K562 (cell line): ENCODE data around the gene MPG. TPM values are rescaled to one million over a fixed set of nuclear protein-coding genes. Genes with fewer than 3 reads are reported as not detected.
A peak's percentile ranks its signal among the peaks of the same experiment; 100 is the strongest.

Source experiments
- ATAC-seq: fragments of 200-7000 bp; cut with Tn5 transposase; 3 replicates; pipeline ENCODE4 v1.9.1; 2020; ENCODE audit warnings: moderate library complexity
- BruUV-seq: library from RNA; stranded (reverse); fragments of 400-500 nt; replicated peaks from 2 replicates; lab custom pipeline; 2021; lab: Mats Ljungman, UMichigan
- CTCF ChIA-PET: fragments of 300-600 bp; formaldehyde crosslinking; extraction: SDS; loops from one replicate; lab custom pipeline; 2021; ENCODE audit warnings: low intra/inter-chr PET ratio; lab: Yijun Ruan, JAX
- POLR2A ChIA-PET: fragments of 300-600, 350-650 bp; sonication (Branson Sonifier 250); formaldehyde crosslinking; extraction: SDS; loops from one replicate; lab custom pipeline; 2021; ENCODE audit warnings: antibody characterized with exemption, inconsistent platforms; lab: Yijun Ruan, JAX
- DNase-seq, 4 experiments: peaks; one replicate each; pipeline versions ENCODE4 v3.0.0 to v3.0.0-alpha.2; 2011 to 2018; ENCODE audit warnings: low spot score in 3 of 4, mixed read lengths in 3 of 4; ENCODE audit errors: extremely low read depth in 1 of 4
- FAIRE-seq: peaks from 2 replicates; lab custom pipeline; 2011; peaks lifted over from hg19 to GRCh38; lab: Jason Lieb, UNC
- H2AFZ ChIP-seq: 2 replicates; pipeline ENCODE4 v1.6.0; 2011; ENCODE audit warnings: low read depth, low read length, control low read depth, inconsistent platforms
- H3K27ac ChIP-seq: fragments of 200-600 bp; 3 replicates; pipeline ENCODE4 v1.8.0; 2011; ENCODE audit warnings: low read depth, mild to moderate bottlenecking, control low read depth, inconsistent platforms, low read length, moderate library complexity, mixed read lengths; ENCODE audit errors: extremely low read depth
- H3K27me3 ChIP-seq, 2 experiments: fragments of 300-600 bp in 1 of 2; 2 replicates in 1 of 2; 3 replicates in 1 of 2; pipeline versions ENCODE4 v1.6.0 to v1.8.0; 2011; ENCODE audit warnings: inconsistent platforms in 2 of 2, low read length in 2 of 2, mild to moderate bottlenecking in 1 of 2, mixed read lengths in 1 of 2, moderate library complexity in 1 of 2; ENCODE audit not compliant: control insufficient read depth in 2 of 2, insufficient read depth in 2 of 2
- H3K36me3 ChIP-seq: fragments of 300-600 bp; 3 replicates; pipeline ENCODE4 v1.8.0; 2011; ENCODE audit warnings: mild to moderate bottlenecking, low read length, inconsistent platforms; ENCODE audit not compliant: control insufficient read depth, insufficient read depth
- H3K4me1 ChIP-seq, 2 experiments: fragments of 200-600 bp in 1 of 2; replicated peaks in 1 of 2; 2 replicates in 1 of 2; 3 replicates in 1 of 2; pipeline versions ENCODE4 v1.5.1 to v1.8.0; 2011; ENCODE audit warnings: inconsistent platforms in 2 of 2, low read length in 2 of 2, mild to moderate bottlenecking in 1 of 2, mixed read lengths in 1 of 2, moderate library complexity in 1 of 2; ENCODE audit not compliant: control insufficient read depth in 2 of 2, insufficient read depth in 2 of 2
- H3K4me2 ChIP-seq: 2 replicates; pipeline ENCODE4 v1.6.1; 2011; ENCODE audit warnings: low read length, control low read depth, inconsistent platforms, mixed read lengths; ENCODE audit not compliant: insufficient read depth
- H3K4me3 ChIP-seq: fragments of 200-600 bp; sonication (generic), shearing (Covaris generic); 2 replicates; pipeline ENCODE4 v1.5.1; 2016; ENCODE audit warnings: control low read depth, inconsistent platforms
- H3K79me2 ChIP-seq: fragments of 200-600 bp; 3 replicates; pipeline ENCODE4 v1.8.0; 2011; ENCODE audit warnings: low read length, inconsistent platforms; ENCODE audit not compliant: control insufficient read depth, insufficient read depth
- H3K9ac ChIP-seq, 2 experiments: 2 replicates each; pipeline versions ENCODE4 v1.6.0 to v1.6.1; 2011; ENCODE audit warnings: low read depth in 2 of 2, low read length in 2 of 2, control low read depth in 1 of 2, inconsistent platforms in 1 of 2, mild to moderate bottlenecking in 1 of 2, mixed read lengths in 1 of 2; ENCODE audit not compliant: insufficient read depth in 1 of 2
- H3K9me1 ChIP-seq: one replicate; pipeline ENCODE4 v1.6.0; 2011; ENCODE audit warnings: inconsistent platforms, mild to moderate bottlenecking, low read length, moderate library complexity; ENCODE audit not compliant: control insufficient read depth, insufficient read depth
- H3K9me3 ChIP-seq: replicated peaks from 2 replicates; pipeline ENCODE4 v1.5.1; 2011; ENCODE audit warnings: low read depth, low read length, inconsistent platforms; ENCODE audit not compliant: control insufficient read depth, insufficient read depth
- H4K20me1 ChIP-seq: replicated peaks from 2 replicates; pipeline ENCODE4 v1.6.1; 2011; ENCODE audit warnings: low read length, inconsistent platforms, mixed read lengths; ENCODE audit not compliant: control insufficient read depth, insufficient read depth
- CCNT2 ChIP-seq: IDR thresholded peaks from 2 replicates; pipeline ENCODE4 v1.6.1; 2011; ENCODE audit warnings: borderline replicate concordance, low read depth, mild to moderate bottlenecking, moderate library complexity, mixed read lengths, low read length; ENCODE audit not compliant: insufficient read length; ENCODE audit errors: extremely low read depth
- CHD1 ChIP-seq: fragments of 200-600 bp; sonication (generic); IDR thresholded peaks from one replicate; pipeline ENCODE4 v1.6.1; 2012; ENCODE audit warnings: mild to moderate bottlenecking, moderate library complexity, low read length, inconsistent platforms
- CREB3L1 ChIP-seq: fragments of 450-650 bp; IDR thresholded peaks from 2 replicates; pipeline ENCODE4 v1.6.1; 2014; ENCODE audit warnings: low read depth, mild to moderate bottlenecking, moderate library complexity, borderline replicate concordance
- MIER1 ChIP-seq: fragments of 450-650 bp; IDR thresholded peaks from 2 replicates; pipeline ENCODE4 v1.6.1; 2016; ENCODE audit warnings: antibody characterized with exemption, mild to moderate bottlenecking, low read depth
- PPARD ChIP-seq: fragments of 250-450 bp; sonication (Bioruptor Pico); IDR thresholded peaks from 2 replicates; pipeline ENCODE4 v1.8.0; 2022; ENCODE audit warnings: inconsistent platforms, mild to moderate bottlenecking, moderate library complexity
- SPI1 ChIP-seq: IDR thresholded peaks from 2 replicates; pipeline ENCODE4 v1.6.1; 2011; ENCODE audit warnings: low read depth, low read length, control low read depth, borderline replicate concordance
- ZBTB40 ChIP-seq, 2 experiments: fragments of 450-650 bp in 1 of 2; sonication (generic) in 1 of 2; formaldehyde crosslinking in 1 of 2; IDR thresholded peaks; 2 replicates each; pipeline versions ENCODE4 v1.7.1 to v1.9.0; 2016 to 2022; ENCODE audit warnings: inconsistent platforms in 1 of 2, mild to moderate bottlenecking in 1 of 2, missing genetic modification reagents in 1 of 2
- WGBS: fragments of 100-300 bp; shearing (Covaris generic); methylation state at CpG from one replicate; pipeline ENCODE4 v1.1.6; 2016; ENCODE audit warnings: low coverage, mixed read lengths; ENCODE audit not compliant: insufficient coverage; ENCODE audit errors: missing lambda C conversion rate; 5-methylcytosine and 5-hydroxymethylcytosine counted together
- in situ Hi-C: fragments of 300-500 bp; cut with MboI; formaldehyde crosslinking; loops from 4 replicates; pipeline ENCODE4 v1.15.0; 2018; ENCODE audit warnings: inconsistent platforms, mixed read lengths
- intact Hi-C: fragments of 100-400 bp; cut with micrococcal nuclease; formaldehyde crosslinking; loops from 2 replicates; pipeline ENCODE4 v1.14.2; 2022
- polyA plus RNA-seq, 8 experiments: library from polyadenylated mRNA; depleted of rRNA in 4 of 8; stranded (reverse) in 5 of 8; unstranded in 3 of 8; fragments of >200 nt; fragmentation: Nextera tagmentation in 2 of 8; fragmentation: Illumina TruSeq in 1 of 8; extraction: Ambion mirVana in 2 of 8; extraction: Trizol in 1 of 8; gene quantifications; 2 replicates each; pipeline versions ENCODE4 v1.2.1 to v1.2.3, GENCODE V29; 2011 to 2014; ENCODE audit warnings: inconsistent platforms in 1 of 8, missing spikeins in 1 of 8
- total RNA-seq, 7 experiments: library from RNA; depleted of rRNA in 6 of 7; stranded (reverse); fragments of >200 nt in 6 of 7; fragmentation: Illumina TruSeq in 2 of 7; extraction: Trizol in 2 of 7; gene quantifications; 2 replicates each; pipeline versions ENCODE4 v1.2.1 to v1.2.3, GENCODE V29; 2011 to 2021; ENCODE audit warnings: low replicate concordance in 1 of 7

MPG gene
- total and polyA plus RNA-seq, 9 of the 15 experiments (the other 6 are each of a cell fraction or from before 2014, with no cell fraction given): 0.42 to 226 (median 36.2) TPM

DNA sequence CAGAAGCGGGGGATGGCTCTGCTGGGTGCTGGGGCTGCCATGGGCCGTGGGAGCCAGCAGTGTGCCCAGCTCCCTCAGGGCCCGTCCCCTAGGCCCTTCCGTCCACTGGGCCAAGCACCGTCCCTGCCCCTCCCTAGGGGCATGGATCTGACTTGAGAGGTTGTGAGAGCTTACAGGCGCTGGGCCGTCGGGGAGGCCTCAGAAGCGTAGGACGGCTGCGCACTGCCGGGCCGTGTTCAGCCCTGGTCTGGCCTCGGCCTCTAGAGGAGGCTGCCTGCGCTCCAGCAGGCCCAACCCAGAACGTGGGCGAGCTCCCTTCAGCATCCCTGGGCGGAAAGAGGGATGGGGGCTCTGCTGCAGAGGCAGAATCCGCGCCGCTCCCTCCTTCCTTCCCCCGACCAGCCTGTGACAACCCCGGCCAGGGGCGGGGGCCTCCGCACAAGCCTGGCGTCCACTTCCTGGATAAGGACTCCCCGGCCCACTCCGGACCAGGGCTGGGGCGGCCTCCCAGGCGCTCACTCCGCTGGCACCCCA is 685 bp upstream of the MPG start (continued):
- no peak for TF ChIP-seq CREB3L1

DNA sequence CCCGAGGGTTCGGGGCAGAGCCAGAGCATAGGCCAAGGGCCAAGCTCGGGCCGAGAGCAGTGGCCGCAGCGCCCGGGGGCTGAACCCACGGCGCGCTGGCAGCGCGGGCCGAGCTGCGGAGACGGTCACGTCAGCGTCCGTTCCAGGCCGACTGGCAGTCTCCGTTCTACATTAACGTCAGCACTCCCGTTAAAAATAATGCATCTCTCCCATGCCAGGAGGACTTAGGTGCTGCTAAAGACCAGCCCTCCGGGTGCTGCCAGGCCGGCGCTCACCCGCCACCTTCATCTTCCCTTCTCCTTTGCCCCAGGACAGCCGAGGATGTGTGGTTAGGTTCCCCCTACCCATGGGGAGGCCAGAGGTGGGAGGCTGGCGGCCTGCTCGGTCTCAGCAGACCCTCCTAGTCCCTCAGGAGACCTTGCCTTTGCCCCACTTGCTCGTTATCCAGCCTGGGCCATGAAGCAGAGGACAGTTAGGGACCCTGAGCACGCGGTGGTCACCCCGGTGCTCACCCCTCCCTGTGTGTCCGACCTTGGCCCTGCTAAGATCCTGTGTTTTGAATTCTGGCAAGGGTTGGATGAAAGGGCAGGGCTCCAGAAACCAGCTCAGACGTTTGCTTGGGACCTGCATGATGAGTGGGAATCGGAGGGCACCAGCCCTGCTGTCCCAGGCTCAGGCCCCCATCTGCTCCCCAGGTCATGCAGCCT is 572 bp downstream of the MPG start:
- H3K4me3 ChIP-seq: peak overlapping the region; percentile 93
- peaks cover 29% of the 10 kb centered on the region; the same call in 2 of the 3 replicates for H3K36me3 ChIP-seq
- POLR2A ChIA-PET: interaction anchor here (0.9 to 2.0 kb wide), 6 partner anchors 12 to 44 kb away, joined by 3 to 11 read pairs (median 4); no protein-coding TSS in a partner anchor
- 2% methylated on average over 35 of the region's 36 CpGs for WGBS
- no peaks in the 10 kb centered on the region for H3K27me3 ChIP-seq
- H3K27ac ChIP-seq: peak overlapping the region; percentile 89
- peaks cover 29% of the 10 kb centered on the region for H3K79me2 ChIP-seq
- in situ Hi-C loops (no loop called here), intact Hi-C loops (no loop called here)
- no peaks in the 10 kb centered on the region for H3K9me3 ChIP-seq
- CTCF ChIA-PET: interaction anchor here (1.0 kb wide), 1 partner anchor 18 kb away, joined by 3 read pairs; no protein-coding TSS in a partner anchor
- peak in 1 of 4 experiments; percentile 28 for DNase-seq
- TSS peak; percentile 57 for BruUV-seq
- peak overlapping the region; percentile 76; the same call in 1 of the 2 replicates for H2AFZ ChIP-seq
- peak; percentile 48 for FAIRE-seq
- no peak for ATAC-seq
- no peaks in the 10 kb centered on the region; the same call in 1 of the 2 replicates for H4K20me1 ChIP-seq
- peaks cover 27 to 70% of the 10 kb centered on the region in 2 experiments for H3K4me1 ChIP-seq
- peak overlapping the region; percentile 89 to 100 for H3K9ac ChIP-seq
- peak overlapping the region; percentile 88 for H3K4me2 ChIP-seq
- peaks cover 5% of the 10 kb centered on the region for H3K9me1 ChIP-seq
- TF ChIP-seq CHD1: peak; percentile 90
- peak; percentile 47; the same call in 1 of the 2 replicates for TF ChIP-seq ZBTB40 (IDR thresholded peaks at IDR 0.05)
- TF ChIP-seq ZBTB40 (CRISPR knock-in tag; IDR thresholded peaks at IDR 0.05): no peak
- TF ChIP-seq CCNT2: peak; percentile 2
- no peak for TF ChIP-seq SPI1
- TF ChIP-seq MIER1: no peak
- TF ChIP-seq PPARD: no peak
